VCaP (cell line): ENCODE measurements around the gene CDH6.
"Not testable (repeated sequence)": the region's sequence is repeated elsewhere in the genome, so short reads cannot be mapped to it uniquely, and the experiment has no call there.

Source experiments
- H3K27ac ChIP-seq: fragments of 450-650 bp; 2 replicates; pipeline ENCODE4 v1.5.1; 2017
- TF ChIP-seq, protein P1 (sequence below): fragments of 450-650 bp; conservative IDR thresholded peaks from 2 replicates; pipeline ENCODE4 v1.5.1; 2017; ENCODE audit warnings: mild to moderate bottlenecking, moderate library complexity

CDH6 gene

DNA sequence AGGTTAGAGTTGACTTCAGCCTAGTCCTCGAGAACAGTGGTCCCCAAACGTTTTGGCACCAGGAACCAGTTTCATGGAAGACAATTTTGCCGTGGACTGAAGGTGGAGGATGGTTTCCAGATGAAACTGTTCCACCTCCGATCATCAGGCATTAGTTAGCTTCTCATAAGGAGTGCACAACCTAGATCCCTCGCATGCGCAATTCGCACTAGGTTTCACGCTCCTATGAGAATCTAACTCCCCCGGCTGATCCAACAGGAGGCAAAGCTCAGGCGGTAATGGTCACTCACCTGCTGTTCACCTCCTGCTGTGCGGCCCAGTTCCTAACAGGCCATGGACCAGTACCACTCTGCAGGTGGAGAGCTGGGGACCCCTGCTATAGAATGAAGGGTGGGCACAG is 163.6 kb downstream of the CDH6 start:
- H3K27ac ChIP-seq: no peak overlapping the region
- TF ChIP-seq, protein P1, sequence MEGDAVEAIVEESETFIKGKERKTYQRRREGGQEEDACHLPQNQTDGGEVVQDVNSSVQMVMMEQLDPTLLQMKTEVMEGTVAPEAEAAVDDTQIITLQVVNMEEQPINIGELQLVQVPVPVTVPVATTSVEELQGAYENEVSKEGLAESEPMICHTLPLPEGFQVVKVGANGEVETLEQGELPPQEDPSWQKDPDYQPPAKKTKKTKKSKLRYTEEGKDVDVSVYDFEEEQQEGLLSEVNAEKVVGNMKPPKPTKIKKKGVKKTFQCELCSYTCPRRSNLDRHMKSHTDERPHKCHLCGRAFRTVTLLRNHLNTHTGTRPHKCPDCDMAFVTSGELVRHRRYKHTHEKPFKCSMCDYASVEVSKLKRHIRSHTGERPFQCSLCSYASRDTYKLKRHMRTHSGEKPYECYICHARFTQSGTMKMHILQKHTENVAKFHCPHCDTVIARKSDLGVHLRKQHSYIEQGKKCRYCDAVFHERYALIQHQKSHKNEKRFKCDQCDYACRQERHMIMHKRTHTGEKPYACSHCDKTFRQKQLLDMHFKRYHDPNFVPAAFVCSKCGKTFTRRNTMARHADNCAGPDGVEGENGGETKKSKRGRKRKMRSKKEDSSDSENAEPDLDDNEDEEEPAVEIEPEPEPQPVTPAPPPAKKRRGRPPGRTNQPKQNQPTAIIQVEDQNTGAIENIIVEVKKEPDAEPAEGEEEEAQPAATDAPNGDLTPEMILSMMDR: no peak

DNA sequence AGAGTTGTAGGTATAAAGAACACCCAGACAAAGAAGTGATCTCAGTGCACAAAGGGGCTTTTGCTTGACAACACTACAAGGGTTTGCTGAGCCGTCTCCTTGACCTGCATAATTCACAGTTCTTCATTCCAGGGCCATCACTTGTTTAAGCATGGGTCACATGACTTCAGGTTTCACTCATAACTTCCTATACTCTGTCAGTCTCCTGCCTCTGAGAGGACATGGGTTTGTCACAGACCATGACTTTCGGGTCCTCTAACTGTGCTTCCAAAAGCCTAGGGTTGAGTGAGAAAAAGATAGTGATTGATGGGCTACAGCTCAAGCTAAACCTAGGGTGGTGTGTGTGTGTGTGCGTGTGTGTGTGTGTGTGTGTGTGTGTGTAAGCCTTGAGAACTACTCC is 166.4 kb downstream of the CDH6 start:
- H3K27ac ChIP-seq: no peak overlapping the region
- TF ChIP-seq, protein P1: no peak

DNA sequence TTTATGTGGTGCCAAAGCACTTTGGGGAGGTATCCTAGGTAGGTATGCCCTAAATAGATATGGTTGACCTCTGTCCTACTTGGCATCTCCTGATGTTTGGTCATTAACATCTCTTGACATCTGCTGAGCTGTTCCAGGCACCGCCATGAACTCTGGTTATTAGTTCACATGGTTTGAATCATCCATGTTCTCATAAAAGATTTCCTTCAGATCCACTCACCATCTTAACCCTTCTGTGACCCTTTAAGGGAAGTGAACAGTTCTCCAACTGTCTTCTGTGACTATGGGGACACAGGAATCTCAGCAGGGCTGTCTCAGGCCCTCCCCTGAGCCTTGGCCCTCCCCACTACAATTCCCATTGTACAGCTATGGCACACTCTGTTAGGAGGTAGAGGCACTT is 167.7 kb downstream of the CDH6 start:
- H3K27ac ChIP-seq: no peak overlapping the region
- TF ChIP-seq, protein P1: no peak

DNA sequence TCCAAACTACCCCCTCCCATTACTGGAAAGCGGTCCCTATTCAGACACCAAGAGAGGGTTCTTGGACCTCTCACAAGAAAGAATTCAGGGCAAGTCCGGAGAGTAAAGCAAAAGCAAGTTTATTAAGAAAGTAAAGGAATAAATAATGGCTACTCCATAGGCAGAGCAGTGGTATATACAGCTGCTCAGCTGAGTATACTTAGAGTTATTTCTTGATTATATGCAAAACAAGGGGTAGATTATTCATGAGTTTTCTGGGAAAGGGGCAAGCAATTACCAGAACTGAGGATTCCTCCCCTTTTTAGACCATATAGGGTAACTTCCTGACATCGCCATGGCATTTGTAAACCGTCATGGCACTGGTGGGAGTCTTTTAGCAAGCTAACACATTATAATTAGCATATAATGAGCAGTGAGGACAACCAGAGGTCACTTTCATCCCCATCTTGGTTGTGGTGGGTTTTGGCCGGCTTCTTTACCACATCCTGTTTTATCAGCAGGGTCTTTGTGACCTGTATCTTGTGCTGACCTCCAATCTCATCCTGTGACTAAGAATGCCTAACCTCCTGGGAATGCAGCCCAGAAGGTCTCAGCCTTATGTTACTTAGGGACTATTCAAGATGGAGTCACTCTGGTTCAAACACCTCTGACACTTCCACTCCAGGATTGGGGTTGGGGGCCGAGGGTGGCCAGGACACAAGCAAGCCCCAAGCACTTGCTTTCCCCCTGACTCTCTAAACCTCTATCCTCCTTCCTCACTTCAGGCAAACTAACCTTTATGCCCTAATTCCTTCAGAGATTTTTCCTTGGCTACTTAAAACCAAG is 168.4 kb downstream of the CDH6 start:
- not testable (repeated sequence) for H3K27ac ChIP-seq

DNA sequence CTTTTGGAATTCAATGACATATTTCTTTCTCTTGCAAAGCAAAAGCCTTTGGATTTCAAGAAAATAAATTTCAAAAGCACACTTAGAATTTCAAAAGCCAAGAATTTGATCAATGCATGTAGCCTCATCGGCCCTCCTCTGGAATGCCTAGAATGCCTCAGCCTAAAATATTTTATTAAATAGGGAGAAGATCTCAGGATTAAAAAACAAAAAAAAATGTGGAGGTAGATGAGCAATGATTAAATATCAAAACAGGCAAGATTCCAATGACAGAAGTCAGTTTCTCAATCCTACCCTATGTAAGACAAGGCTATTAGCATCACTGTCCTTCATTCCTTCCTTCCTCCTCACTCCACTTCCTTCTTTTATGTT is 169.0 kb downstream of the CDH6 start:
- no peak overlapping the region for H3K27ac ChIP-seq
- TF ChIP-seq, protein P1: no peak

DNA sequence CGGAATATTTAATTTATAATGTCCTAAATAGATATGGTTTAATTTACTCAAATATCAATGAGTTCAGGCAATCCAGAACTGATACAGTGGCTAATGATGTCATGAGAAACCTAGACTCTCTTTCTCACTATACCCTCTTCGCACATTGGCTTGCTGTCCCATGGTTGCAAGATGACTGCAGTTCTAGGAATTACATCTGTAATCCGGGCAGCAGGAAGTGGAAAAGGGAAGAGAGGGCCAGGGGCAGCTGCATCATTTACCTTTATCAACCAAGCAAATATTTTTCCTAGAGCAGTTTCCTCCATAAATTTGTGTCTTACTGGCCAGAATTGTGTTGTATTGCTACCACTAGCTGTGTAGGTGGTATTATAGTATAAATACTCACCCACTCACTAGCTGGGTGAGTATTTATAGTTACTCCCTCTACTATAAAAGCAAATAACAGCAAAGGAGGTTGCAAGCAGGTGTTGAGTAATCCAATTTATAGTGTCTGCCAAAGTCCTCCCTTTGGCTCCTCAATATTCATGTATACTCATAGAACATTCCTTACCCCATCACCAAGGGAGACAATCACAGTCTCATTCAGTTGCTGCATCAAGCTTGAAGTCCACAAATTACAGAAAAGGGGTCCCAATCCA is 169.6 kb downstream of the CDH6 start:
- H3K27ac ChIP-seq: no peak overlapping the region
- TF ChIP-seq, protein P1: no peak

DNA sequence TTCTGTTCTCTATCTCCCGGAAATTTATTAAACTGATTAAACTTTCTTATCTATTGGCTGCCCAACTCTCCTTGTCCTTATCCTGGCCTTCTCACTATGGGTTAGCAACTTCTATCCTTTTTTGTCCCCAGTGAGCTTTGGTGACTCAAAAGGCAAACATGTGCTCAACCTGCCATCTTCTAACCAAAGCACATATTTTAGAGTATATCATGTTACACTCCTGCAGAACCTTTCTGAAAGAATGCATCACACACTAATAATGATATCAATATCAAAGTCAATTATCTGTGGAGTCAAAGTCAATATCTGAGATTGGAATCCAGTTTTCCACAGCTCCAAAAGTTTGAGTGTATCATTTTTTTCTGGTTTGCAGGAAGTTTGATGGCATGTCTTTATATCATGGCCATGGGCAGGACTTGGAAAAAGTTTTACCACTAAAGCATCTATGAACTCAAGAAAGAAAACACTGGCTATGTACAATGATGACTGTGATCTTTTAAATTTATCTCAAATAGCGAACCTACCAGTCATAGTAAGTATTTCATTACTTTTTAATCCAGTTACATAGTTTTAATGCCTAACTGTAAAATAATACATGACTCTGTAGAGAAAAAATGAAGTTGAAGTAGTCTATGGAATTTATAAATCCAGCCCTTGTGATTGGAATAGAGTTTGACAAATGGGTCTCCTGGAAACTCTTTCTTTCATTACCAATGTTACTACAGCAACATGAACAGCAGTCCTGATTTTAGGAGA is 171.6 kb downstream of the CDH6 start:
- TF ChIP-seq, protein P1: no peak
- H3K27ac ChIP-seq: no peak overlapping the region

DNA sequence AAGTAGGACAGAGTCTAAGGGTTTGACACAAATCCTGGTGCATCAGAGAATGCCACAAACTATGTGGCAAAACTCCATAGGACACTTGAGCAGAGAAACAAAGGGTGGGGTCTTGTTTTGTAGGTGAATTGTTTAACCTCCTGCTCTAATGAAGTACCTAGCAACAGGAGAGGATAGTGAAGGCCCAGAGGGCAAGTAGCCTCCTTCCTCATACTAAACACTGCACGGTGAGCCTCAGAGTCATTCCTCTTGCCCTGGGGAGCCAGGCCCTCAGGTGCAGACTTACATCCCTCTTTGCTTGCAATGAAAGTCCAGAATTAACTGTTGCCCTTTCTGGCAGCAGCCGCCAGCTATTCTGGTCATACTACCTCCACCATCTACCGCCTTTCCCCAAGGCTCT is 172.3 kb downstream of the CDH6 start:
- TF ChIP-seq, protein P1: no peak
- no peak overlapping the region for H3K27ac ChIP-seq
